Ishikawa (cell line): ENCODE measurements around the gene CWC27.

ENCODE experiments used
- CEBPB ChIP-seq: IDR thresholded peaks from 2 replicates; pipeline ENCODE4 v1.6.1; 2012
- CREB1 ChIP-seq: IDR thresholded peaks from 2 replicates; pipeline ENCODE4 v1.6.1; 2012; ENCODE audit warnings: low read depth
- EGR1 ChIP-seq: IDR thresholded peaks from 2 replicates; pipeline ENCODE4 v1.6.1; 2012
- EP300 ChIP-seq: IDR thresholded peaks from 2 replicates; pipeline ENCODE4 v1.6.1; 2012; ENCODE audit warnings: borderline replicate concordance
- FOXM1 ChIP-seq: IDR thresholded peaks from 2 replicates; pipeline ENCODE4 v1.6.1; 2012; ENCODE audit warnings: low read depth, borderline replicate concordance
- NFIC ChIP-seq: IDR thresholded peaks from 2 replicates; pipeline ENCODE4 v1.6.1; 2012
- RAD21 ChIP-seq: IDR thresholded peaks from 2 replicates; pipeline ENCODE4 v1.6.1; 2012; ENCODE audit warnings: low read depth
- TAF1 ChIP-seq: IDR thresholded peaks from 2 replicates; pipeline ENCODE4 v1.6.1; 2012; ENCODE audit warnings: low read depth, mild to moderate bottlenecking
- TCF12 ChIP-seq: IDR thresholded peaks from 2 replicates; pipeline ENCODE4 v1.6.1; 2012; ENCODE audit warnings: low read depth
- TEAD4 ChIP-seq: IDR thresholded peaks from 2 replicates; pipeline ENCODE4 v1.6.1; 2012
- YY1 ChIP-seq: IDR thresholded peaks from 2 replicates; pipeline ENCODE4 v1.6.1; 2012; ENCODE audit warnings: low read depth
- ZBTB7A ChIP-seq: IDR thresholded peaks from 2 replicates; pipeline ENCODE4 v1.6.1; 2012; ENCODE audit warnings: low read depth
- TF ChIP-seq, protein P1 (sequence below): IDR thresholded peaks from 2 replicates; pipeline ENCODE4 v1.6.1; 2012
- TF ChIP-seq, protein P2 (sequence below): IDR thresholded peaks from 2 replicates; pipeline ENCODE4 v1.6.1; 2012; ENCODE audit warnings: low read depth, mild to moderate bottlenecking
- TF ChIP-seq, protein P3 (sequence below): IDR thresholded peaks from 2 replicates; pipeline ENCODE4 v1.6.1; 2012

CWC27 gene

DNA sequence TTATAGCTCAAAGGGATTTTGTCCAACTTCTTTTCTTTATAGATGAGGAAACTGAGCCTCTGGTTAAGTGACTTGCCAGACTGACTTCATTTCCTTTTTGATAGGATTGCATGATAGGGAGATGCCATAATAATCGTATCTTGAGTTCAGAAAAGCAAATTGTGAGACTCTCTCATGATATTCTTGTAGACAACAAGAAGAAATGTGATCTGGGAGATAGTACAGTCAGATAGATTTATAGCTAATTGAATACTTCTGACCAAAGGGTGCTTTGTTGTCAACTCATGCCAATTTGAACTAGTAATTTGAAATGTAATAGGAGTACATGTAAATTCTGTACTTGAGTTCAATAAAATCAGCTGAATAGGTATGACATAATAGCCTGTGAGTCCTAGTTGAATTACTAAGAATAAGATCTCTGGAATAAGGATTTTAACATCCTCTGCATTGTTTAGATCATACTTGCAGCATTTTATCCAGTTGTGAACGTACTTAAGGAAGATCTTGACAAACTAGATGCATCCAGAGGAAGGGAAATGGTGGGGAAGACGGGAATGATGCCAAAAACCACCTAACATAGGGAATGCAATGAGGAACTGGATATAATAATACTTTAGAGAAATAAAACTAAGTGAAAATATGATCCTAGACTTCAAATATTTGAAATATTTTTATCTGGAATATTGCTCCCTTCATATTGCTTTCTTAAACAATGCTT is 25.5 kb downstream of the CWC27 start:
- TF ChIP-seq TCF12 (no peak), CREB1 (no peak), YY1 (no peak), EP300 (no peak), ZBTB7A (no peak), RAD21 (no peak), TAF1 (no peak), TEAD4 (no peak)
- TF ChIP-seq, protein P1, sequence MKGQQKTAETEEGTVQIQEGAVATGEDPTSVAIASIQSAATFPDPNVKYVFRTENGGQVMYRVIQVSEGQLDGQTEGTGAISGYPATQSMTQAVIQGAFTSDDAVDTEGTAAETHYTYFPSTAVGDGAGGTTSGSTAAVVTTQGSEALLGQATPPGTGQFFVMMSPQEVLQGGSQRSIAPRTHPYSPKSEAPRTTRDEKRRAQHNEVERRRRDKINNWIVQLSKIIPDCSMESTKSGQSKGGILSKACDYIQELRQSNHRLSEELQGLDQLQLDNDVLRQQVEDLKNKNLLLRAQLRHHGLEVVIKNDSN, result no peak
- TF ChIP-seq, protein P2, sequence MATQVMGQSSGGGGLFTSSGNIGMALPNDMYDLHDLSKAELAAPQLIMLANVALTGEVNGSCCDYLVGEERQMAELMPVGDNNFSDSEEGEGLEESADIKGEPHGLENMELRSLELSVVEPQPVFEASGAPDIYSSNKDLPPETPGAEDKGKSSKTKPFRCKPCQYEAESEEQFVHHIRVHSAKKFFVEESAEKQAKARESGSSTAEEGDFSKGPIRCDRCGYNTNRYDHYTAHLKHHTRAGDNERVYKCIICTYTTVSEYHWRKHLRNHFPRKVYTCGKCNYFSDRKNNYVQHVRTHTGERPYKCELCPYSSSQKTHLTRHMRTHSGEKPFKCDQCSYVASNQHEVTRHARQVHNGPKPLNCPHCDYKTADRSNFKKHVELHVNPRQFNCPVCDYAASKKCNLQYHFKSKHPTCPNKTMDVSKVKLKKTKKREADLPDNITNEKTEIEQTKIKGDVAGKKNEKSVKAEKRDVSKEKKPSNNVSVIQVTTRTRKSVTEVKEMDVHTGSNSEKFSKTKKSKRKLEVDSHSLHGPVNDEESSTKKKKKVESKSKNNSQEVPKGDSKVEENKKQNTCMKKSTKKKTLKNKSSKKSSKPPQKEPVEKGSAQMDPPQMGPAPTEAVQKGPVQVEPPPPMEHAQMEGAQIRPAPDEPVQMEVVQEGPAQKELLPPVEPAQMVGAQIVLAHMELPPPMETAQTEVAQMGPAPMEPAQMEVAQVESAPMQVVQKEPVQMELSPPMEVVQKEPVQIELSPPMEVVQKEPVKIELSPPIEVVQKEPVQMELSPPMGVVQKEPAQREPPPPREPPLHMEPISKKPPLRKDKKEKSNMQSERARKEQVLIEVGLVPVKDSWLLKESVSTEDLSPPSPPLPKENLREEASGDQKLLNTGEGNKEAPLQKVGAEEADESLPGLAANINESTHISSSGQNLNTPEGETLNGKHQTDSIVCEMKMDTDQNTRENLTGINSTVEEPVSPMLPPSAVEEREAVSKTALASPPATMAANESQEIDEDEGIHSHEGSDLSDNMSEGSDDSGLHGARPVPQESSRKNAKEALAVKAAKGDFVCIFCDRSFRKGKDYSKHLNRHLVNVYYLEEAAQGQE, result no peak

GRCh38 chr5:64796301-64796700 is 27.6 kb downstream of the CWC27 start:
- TF ChIP-seq CEBPB, result no peak
- TF ChIP-seq, protein P2, result no peak

DNA sequence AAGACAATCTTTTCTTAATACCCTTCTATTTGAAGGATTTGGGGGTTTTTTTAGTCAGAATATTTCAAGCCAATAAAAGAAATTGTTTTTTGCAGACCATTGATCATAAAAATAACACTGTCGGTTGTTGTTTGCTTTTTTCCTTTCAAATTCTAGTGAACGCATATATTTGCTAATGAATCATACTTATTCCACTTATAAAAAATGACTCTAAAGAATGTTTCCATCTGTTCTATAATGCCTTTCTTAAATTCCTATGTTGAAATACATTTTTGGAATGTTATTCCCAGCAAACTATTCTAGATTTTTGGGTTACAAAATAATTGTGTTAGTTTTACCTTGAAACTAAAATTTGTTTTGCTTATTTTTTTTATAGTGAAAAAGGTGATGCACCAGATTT is 32.2 kb downstream of the CWC27 start:
- no peak for TF ChIP-seq CREB1
- no peak for TF ChIP-seq EP300
- TF ChIP-seq, protein P1, result no peak
- no peak for TF ChIP-seq NFIC
- no peak for TF ChIP-seq ZBTB7A
- no peak for TF ChIP-seq CEBPB
- TF ChIP-seq, protein P3, sequence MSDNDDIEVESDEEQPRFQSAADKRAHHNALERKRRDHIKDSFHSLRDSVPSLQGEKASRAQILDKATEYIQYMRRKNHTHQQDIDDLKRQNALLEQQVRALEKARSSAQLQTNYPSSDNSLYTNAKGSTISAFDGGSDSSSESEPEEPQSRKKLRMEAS, result no peak
- no peak for TF ChIP-seq TCF12
- TF ChIP-seq, protein P2, result no peak
- TF ChIP-seq TEAD4, result no peak
- TF ChIP-seq EGR1, result no peak
- no peak for TF ChIP-seq RAD21
- TF ChIP-seq FOXM1, result no peak
- no peak for TF ChIP-seq YY1
- TF ChIP-seq TAF1, result no peak

GRCh38 chr5:64806537-64806936 is 37.8 kb downstream of the CWC27 start:
- TF ChIP-seq ZBTB7A, result no peak
- no peak for TF ChIP-seq YY1
- no peak for TF ChIP-seq NFIC
- TF ChIP-seq EGR1, result no peak
- TF ChIP-seq TAF1, result no peak
- no peak for TF ChIP-seq RAD21
- no peak for TF ChIP-seq EP300
- TF ChIP-seq CEBPB, result no peak
- TF ChIP-seq, protein P3, result no peak
- TF ChIP-seq, protein P1, result no peak
- TF ChIP-seq FOXM1, result no peak
- TF ChIP-seq TCF12, result no peak
- no peak for TF ChIP-seq CREB1
- TF ChIP-seq, protein P2, result no peak
- TF ChIP-seq TEAD4, result no peak
